ENCODE measurements around the gene TTC24.
A peak's percentile ranks its signal among the peaks of the same experiment; 100 is the strongest.
"Not testable (repeated sequence)": the region's sequence is repeated elsewhere in the genome, so short reads cannot be mapped to it uniquely, and the experiment has no call there.

The TTC24 gene

DNA sequence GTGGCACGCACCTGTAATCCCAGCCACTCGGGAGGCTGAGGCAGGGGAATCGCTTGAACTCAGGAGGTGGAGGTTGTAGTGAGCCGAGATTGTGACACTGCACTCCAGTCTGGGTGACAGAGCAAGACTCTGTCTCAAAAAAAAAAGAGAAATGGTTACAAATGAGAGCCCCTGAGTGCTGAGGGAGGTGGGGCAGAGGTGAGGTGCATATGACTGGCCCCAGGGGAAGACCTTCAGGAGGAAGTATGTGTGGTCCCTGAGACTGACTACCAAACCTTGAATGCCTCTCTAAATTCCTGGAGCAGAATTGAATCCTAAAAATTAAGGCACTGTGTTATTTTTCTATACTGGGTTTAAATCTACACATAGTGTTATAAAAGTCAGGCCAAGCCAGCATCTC lies 27.8 kb downstream of the TTC24 start:
- H3K4me3 ChIP-seq (ENCODE audit: control insufficient read depth in 1 of 7, extremely low read depth in 1 of 7, insufficient read depth in 4 of 7, low read depth in 2 of 7, low read length in 6 of 7); H3K36me3 ChIP-seq (ENCODE audit: control insufficient read depth in 4 of 4, insufficient read depth in 4 of 4, low read length in 3 of 4); POLR2A ChIA-PET; H3K27me3 ChIP-seq (replicated peaks in 2 of 5; ENCODE audit: control insufficient read depth in 4 of 5, insufficient read depth in 5 of 5, low read length in 4 of 5); H3K4me1 ChIP-seq (ENCODE audit: control extremely low read depth in 1 of 4, control insufficient read depth in 4 of 4, insufficient read depth in 4 of 4, low read length in 3 of 4); H3K9me3 ChIP-seq (ENCODE audit: control extremely low read depth in 1 of 5, control insufficient read depth in 4 of 5, insufficient read depth in 2 of 5, low read depth in 1 of 5, low read length in 4 of 5); DNase-seq; H3K27ac ChIP-seq (ENCODE audit: insufficient read depth in 1 of 2, low read depth in 1 of 2, low read length in 2 of 2, poor library complexity in 1 of 2, severe bottlenecking in 2 of 2): not testable (repeated sequence)
- CTCF ChIA-PET: interaction anchor here (0.6 to 2.1 kb wide), 4 partner anchors 18 to 652 kb away, joined by 3 to 49 read pairs (median 6); partner anchors contain the start of gene TTC24
- 96% methylated on average over 4 of the region's 4 CpGs for WGBS (ENCODE audit: insufficient coverage)

DNA sequence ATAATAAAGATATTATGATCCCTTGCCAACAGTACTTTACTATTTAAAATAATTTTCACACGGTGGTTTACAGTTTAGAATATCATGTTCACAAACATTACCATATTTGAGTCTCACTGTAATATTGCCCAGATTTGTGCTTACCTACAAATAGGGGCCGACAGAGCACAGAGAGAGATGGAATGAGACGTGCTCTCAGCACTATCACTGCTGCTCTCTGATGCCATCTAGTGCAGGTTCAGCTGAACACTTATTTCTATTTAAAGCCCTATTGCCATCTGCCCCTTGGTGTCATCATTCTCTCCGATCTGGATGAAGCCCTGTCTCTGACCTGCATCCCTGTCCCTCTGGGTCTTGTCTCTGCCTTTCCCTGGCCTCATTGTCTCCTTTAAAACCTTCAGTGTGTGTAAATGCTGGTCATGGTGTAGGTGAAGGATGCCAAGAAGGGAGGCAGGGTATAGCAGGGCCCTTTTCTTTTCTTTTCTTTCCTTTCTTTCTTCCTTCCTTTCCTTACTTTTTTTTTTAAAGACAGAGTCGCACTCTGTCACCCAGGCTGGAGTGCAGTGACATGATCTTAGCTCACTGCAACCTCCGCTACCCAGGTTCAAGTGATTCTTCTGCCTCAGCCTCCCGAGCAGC lies 28.6 kb downstream of the TTC24 start:
- Histone ChIP-seq H3K9me3 (ENCODE audit: control extremely low read depth in 1 of 5, control insufficient read depth in 4 of 5, insufficient read depth in 2 of 5, low read depth in 1 of 5, low read length in 4 of 5) (no peaks in the 10 kb centered on the region), H3K27me3 (replicated peaks in 2 of 5; ENCODE audit: control insufficient read depth in 4 of 5, insufficient read depth in 5 of 5, low read length in 4 of 5) (peaks cover 0 to 3% (median 0%) of the 10 kb centered on the region in 5 experiments), H3K36me3 (ENCODE audit: control insufficient read depth in 4 of 4, insufficient read depth in 4 of 4, low read length in 3 of 4) (no peaks in the 10 kb centered on the region), H3K4me1 (ENCODE audit: control extremely low read depth in 1 of 4, control insufficient read depth in 4 of 4, insufficient read depth in 4 of 4, low read length in 3 of 4) (peaks cover 0 to 8% (median 3%) of the 10 kb centered on the region in 4 experiments), H3K4me3 (ENCODE audit: control insufficient read depth in 1 of 7, extremely low read depth in 1 of 7, insufficient read depth in 4 of 7, low read depth in 2 of 7, low read length in 6 of 7) (no peak overlapping the region), H3K27ac (ENCODE audit: insufficient read depth in 1 of 2, low read depth in 1 of 2, low read length in 2 of 2, poor library complexity in 1 of 2, severe bottlenecking in 2 of 2) (no peak overlapping the region)
- POLR2A ChIA-PET: interaction anchor here (0.9 to 1.8 kb wide), 2 partner anchors 19 to 151 kb away, joined by 3 to 5 read pairs; no protein-coding TSS in a partner anchor
- peak; percentile 80 to 88 (median 85) for DNase-seq
- CTCF ChIA-PET: interaction anchor here (0.6 to 4.2 kb wide), 31 partner anchors 9 to 705 kb away, joined by 3 to 49 read pairs (median 4); partner anchors contain the start of genes IQGAP3, NAXE and TTC24
- WGBS (ENCODE audit: insufficient coverage): 40% methylated on average over 6 of the region's 7 CpGs

DNA sequence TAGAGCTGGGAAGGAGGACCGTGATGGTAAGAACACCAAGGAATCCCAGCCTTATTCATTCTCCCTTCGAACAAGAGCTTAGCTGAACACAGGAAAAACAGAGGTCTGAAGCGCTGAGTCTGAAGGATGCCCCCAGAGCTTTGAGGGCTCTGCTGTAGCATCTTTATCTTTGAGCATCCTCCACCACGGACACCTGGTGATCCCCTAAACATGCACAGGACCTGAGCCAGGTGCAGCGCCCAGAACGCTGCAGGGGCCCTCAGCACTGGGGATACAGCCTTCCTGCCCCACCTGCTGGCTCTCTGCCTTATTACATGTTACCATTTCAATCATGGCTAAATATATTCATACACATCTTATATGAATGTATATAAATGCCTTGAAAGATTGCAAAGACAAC lies 29.5 kb downstream of the TTC24 start:
- Histone ChIP-seq H3K27me3 (replicated peaks in 2 of 5; ENCODE audit: control insufficient read depth in 4 of 5, insufficient read depth in 5 of 5, low read length in 4 of 5) (peaks cover 0 to 3% (median 0%) of the 10 kb centered on the region in 5 experiments), H3K4me1 (ENCODE audit: control extremely low read depth in 1 of 4, control insufficient read depth in 4 of 4, insufficient read depth in 4 of 4, low read length in 3 of 4) (peaks cover 0 to 8% (median 3%) of the 10 kb centered on the region in 4 experiments), H3K4me3 (ENCODE audit: control insufficient read depth in 1 of 7, extremely low read depth in 1 of 7, insufficient read depth in 4 of 7, low read depth in 2 of 7, low read length in 6 of 7) (no peak overlapping the region), H3K27ac (ENCODE audit: insufficient read depth in 1 of 2, low read depth in 1 of 2, low read length in 2 of 2, poor library complexity in 1 of 2, severe bottlenecking in 2 of 2) (no peak overlapping the region), H3K9me3 (ENCODE audit: control extremely low read depth in 1 of 5, control insufficient read depth in 4 of 5, insufficient read depth in 2 of 5, low read depth in 1 of 5, low read length in 4 of 5) (no peaks in the 10 kb centered on the region), H3K36me3 (ENCODE audit: control insufficient read depth in 4 of 4, insufficient read depth in 4 of 4, low read length in 3 of 4) (no peaks in the 10 kb centered on the region)
- DNase-seq: peak; percentile 38 to 67 (median 62)
- ChIA-PET CTCF (interaction anchor here (0.6 to 4.2 kb wide), 24 partner anchors 8 to 705 kb away, joined by 3 to 49 read pairs (median 4); partner anchors contain the start of genes IQGAP3 and TTC24), POLR2A (interaction anchor here (0.9 to 1.8 kb wide), 2 partner anchors 20 to 152 kb away, joined by 3 to 5 read pairs; no protein-coding TSS in a partner anchor)
- 58% methylated on average over 4 of the region's 6 CpGs for WGBS (ENCODE audit: insufficient coverage)

DNA sequence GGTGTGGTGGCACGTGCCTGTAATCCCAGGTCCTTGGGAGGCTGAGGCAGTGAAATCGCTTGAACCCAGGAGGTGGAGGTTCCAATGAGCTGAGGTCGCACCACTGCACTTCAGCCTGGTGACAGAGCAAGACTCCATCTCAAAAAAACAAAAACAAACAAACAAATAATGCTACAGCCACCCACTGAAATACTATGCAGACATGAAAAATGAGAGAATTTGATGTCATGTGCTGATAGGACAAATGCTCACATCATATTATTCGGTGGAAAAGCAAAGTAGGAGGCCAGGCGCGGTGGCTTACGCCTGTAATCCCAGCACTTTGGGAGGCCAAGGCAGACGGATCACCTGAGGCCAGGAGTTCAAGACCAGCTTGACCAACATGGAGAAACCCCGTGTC lies 30.5 kb downstream of the TTC24 start:
- not testable (repeated sequence) for H3K4me3 ChIP-seq (ENCODE audit: control insufficient read depth in 1 of 7, extremely low read depth in 1 of 7, insufficient read depth in 4 of 7, low read depth in 2 of 7, low read length in 6 of 7); H3K9me3 ChIP-seq (ENCODE audit: control extremely low read depth in 1 of 5, control insufficient read depth in 4 of 5, insufficient read depth in 2 of 5, low read depth in 1 of 5, low read length in 4 of 5); H3K27me3 ChIP-seq (replicated peaks in 2 of 5; ENCODE audit: control insufficient read depth in 4 of 5, insufficient read depth in 5 of 5, low read length in 4 of 5); DNase-seq; H3K27ac ChIP-seq (ENCODE audit: insufficient read depth in 1 of 2, low read depth in 1 of 2, low read length in 2 of 2, poor library complexity in 1 of 2, severe bottlenecking in 2 of 2); H3K36me3 ChIP-seq (ENCODE audit: control insufficient read depth in 4 of 4, insufficient read depth in 4 of 4, low read length in 3 of 4); H3K4me1 ChIP-seq (ENCODE audit: control extremely low read depth in 1 of 4, control insufficient read depth in 4 of 4, insufficient read depth in 4 of 4, low read length in 3 of 4)
- CTCF ChIA-PET: interaction anchor here (1.3 to 4.2 kb wide), 3 partner anchors 14 to 145 kb away, joined by 3 to 19 read pairs (median 5); no protein-coding TSS in a partner anchor
- POLR2A ChIA-PET: interaction anchor here (0.6 kb wide), 1 partner anchor 758 kb away, joined by 6 read pairs; no protein-coding TSS in a partner anchor
- WGBS (ENCODE audit: insufficient coverage): 90% methylated on average over 5 of the region's 9 CpGs

DNA sequence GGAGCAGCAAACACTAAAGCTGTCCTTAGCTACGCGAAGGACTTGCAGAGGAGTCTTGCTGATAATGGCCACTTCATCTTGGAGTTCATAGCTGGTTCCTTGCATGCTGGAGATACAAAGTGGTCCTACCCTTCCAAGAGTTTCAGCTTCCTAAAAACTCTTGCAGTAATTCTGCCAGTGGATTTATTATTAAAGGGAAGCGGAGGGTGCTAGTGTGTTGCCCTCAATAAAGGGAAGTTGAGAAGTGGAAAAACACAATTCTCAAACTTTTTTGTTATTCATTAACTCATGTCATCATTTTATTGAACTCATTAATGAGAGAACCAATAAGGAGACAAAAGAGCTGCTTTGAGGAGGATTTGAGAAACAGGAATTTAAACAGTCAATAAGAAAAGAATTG lies 33.1 kb downstream of the TTC24 start:
- CTCF ChIA-PET: interaction anchor here (0.7 to 4.8 kb wide), 19 partner anchors 8 to 167 kb away, joined by 3 to 35 read pairs (median 4); partner anchors contain the start of gene IQGAP3
- no peak overlapping the region for H3K27ac ChIP-seq (ENCODE audit: insufficient read depth in 1 of 2, low read depth in 1 of 2, low read length in 2 of 2, poor library complexity in 1 of 2, severe bottlenecking in 2 of 2)
- no peak overlapping the region for H3K4me3 ChIP-seq (ENCODE audit: control insufficient read depth in 1 of 7, extremely low read depth in 1 of 7, insufficient read depth in 4 of 7, low read depth in 2 of 7, low read length in 6 of 7)
- no peaks in the 10 kb centered on the region for H3K36me3 ChIP-seq (ENCODE audit: control insufficient read depth in 4 of 4, insufficient read depth in 4 of 4, low read length in 3 of 4)
- DNase-seq: no peak
- H3K4me1 ChIP-seq (ENCODE audit: control extremely low read depth in 1 of 4, control insufficient read depth in 4 of 4, insufficient read depth in 4 of 4, low read length in 3 of 4): peaks cover 0 to 9% (median 5%) of the 10 kb centered on the region in 4 experiments
- peaks cover 0 to 14% (median 7%) of the 10 kb centered on the region in 5 experiments for H3K27me3 ChIP-seq (replicated peaks in 2 of 5; ENCODE audit: control insufficient read depth in 4 of 5, insufficient read depth in 5 of 5, low read length in 4 of 5)
- no peaks in the 10 kb centered on the region for H3K9me3 ChIP-seq (ENCODE audit: control extremely low read depth in 1 of 5, control insufficient read depth in 4 of 5, insufficient read depth in 2 of 5, low read depth in 1 of 5, low read length in 4 of 5)
- POLR2A ChIA-PET: no interaction called here
- 32% methylated on average over 2 of the region's 3 CpGs for WGBS (ENCODE audit: insufficient coverage)

DNA sequence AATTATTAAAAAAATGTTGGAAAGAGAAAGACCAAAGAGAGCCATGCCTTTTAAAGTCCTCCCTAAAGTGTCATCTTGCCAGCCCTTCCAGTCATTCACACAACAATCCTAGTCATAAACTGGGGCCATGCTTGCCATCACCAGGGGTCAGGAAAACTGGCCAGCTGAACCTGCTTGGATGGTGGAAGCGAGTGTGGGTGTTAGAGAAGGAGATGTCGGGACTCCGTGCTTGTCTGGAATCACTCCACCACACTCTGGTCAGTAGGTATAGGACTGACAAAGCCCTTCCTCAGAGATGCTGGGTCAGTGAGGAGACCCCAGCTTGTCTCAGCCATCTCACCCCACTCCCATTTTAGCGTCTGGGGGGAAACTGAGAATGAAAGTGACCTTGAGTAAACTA lies 36.4 kb downstream of the TTC24 start:
- H3K4me3 ChIP-seq (ENCODE audit: control insufficient read depth in 1 of 7, extremely low read depth in 1 of 7, insufficient read depth in 4 of 7, low read depth in 2 of 7, low read length in 6 of 7): no peak overlapping the region
- 83% methylated on average over 2 of the region's 4 CpGs for WGBS (ENCODE audit: insufficient coverage)
- no peaks in the 10 kb centered on the region for H3K36me3 ChIP-seq (ENCODE audit: control insufficient read depth in 4 of 4, insufficient read depth in 4 of 4, low read length in 3 of 4)
- H3K9me3 ChIP-seq (ENCODE audit: control extremely low read depth in 1 of 5, control insufficient read depth in 4 of 5, insufficient read depth in 2 of 5, low read depth in 1 of 5, low read length in 4 of 5): no peaks in the 10 kb centered on the region
- H3K27ac ChIP-seq (ENCODE audit: insufficient read depth in 1 of 2, low read depth in 1 of 2, low read length in 2 of 2, poor library complexity in 1 of 2, severe bottlenecking in 2 of 2): no peak overlapping the region
- peaks cover 0 to 12% (median 3%) of the 10 kb centered on the region in 4 experiments for H3K4me1 ChIP-seq (ENCODE audit: control extremely low read depth in 1 of 4, control insufficient read depth in 4 of 4, insufficient read depth in 4 of 4, low read length in 3 of 4)
- DNase-seq: no peak
- H3K27me3 ChIP-seq (replicated peaks in 2 of 5; ENCODE audit: control insufficient read depth in 4 of 5, insufficient read depth in 5 of 5, low read length in 4 of 5): peaks cover 4 to 27% (median 15%) of the 10 kb centered on the region in 5 experiments
- CTCF ChIA-PET: interaction anchor here (1.8 to 4.8 kb wide), 4 partner anchors 8 to 74 kb away, joined by 5 to 35 read pairs (median 14); no protein-coding TSS in a partner anchor
- POLR2A ChIA-PET: interaction anchor here (0.6 kb wide), 1 partner anchor 86 kb away, joined by 3 read pairs; no protein-coding TSS in a partner anchor

DNA sequence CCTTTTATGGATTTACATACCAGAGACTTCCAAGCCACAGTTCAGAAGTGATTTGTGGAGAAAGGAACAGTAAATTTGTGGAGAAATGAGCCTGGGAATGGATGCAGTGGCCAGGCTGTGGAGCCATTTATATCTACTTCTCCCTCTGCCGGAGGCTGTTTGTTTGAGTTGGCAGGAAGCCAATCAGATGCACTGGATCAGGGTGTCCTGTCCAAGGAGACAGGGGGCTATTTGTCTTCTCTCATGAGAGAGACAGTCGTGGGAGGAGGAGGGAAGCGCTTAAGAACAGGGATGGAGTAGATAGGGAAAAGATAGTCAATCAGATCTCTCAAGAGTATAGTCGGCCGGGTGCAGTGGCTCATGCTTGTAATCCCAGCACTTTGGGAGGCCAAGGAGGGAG lies 36.9 kb downstream of the TTC24 start:
- H3K4me3 ChIP-seq (ENCODE audit: control insufficient read depth in 1 of 7, extremely low read depth in 1 of 7, insufficient read depth in 4 of 7, low read depth in 2 of 7, low read length in 6 of 7): no peak overlapping the region
- WGBS (ENCODE audit: insufficient coverage): 14% methylated on average over 1 of the region's 5 CpGs
- POLR2A ChIA-PET: no interaction called here
- peaks cover 4 to 31% (median 15%) of the 10 kb centered on the region in 5 experiments for H3K27me3 ChIP-seq (replicated peaks in 2 of 5; ENCODE audit: control insufficient read depth in 4 of 5, insufficient read depth in 5 of 5, low read length in 4 of 5)
- no peaks in the 10 kb centered on the region for H3K36me3 ChIP-seq (ENCODE audit: control insufficient read depth in 4 of 4, insufficient read depth in 4 of 4, low read length in 3 of 4)
- peak in 1 of 3 donors; percentile 34 for DNase-seq
- H3K4me1 ChIP-seq (ENCODE audit: control extremely low read depth in 1 of 4, control insufficient read depth in 4 of 4, insufficient read depth in 4 of 4, low read length in 3 of 4): peaks cover 0 to 12% (median 3%) of the 10 kb centered on the region in 4 experiments
- CTCF ChIA-PET: interaction anchor here (0.8 to 4.8 kb wide), 12 partner anchors 8 to 239 kb away, joined by 3 to 35 read pairs (median 4); no protein-coding TSS in a partner anchor
- H3K27ac ChIP-seq (ENCODE audit: insufficient read depth in 1 of 2, low read depth in 1 of 2, low read length in 2 of 2, poor library complexity in 1 of 2, severe bottlenecking in 2 of 2): no peak overlapping the region
- H3K9me3 ChIP-seq (ENCODE audit: control extremely low read depth in 1 of 5, control insufficient read depth in 4 of 5, insufficient read depth in 2 of 5, low read depth in 1 of 5, low read length in 4 of 5): no peaks in the 10 kb centered on the region

Measured in common myeloid progenitor, CD34-positive (primary cell).